GM19035 (cell line): ENCODE results near the gene SESTD1.
A peak's percentile ranks its signal among the peaks of the same experiment; 100 is the strongest.
"Not testable (repeated sequence)": the region's sequence is repeated elsewhere in the genome, so short reads cannot be mapped to it uniquely, and the experiment has no call there.

ENCODE experiments used
- ATAC-seq: cut with Tn5 transposase; IDR thresholded peaks from one replicate; pipeline ENCODE4 v1.9.1; 2021; ENCODE audit not compliant: unreplicated experiment

SESTD1 gene

DNA sequence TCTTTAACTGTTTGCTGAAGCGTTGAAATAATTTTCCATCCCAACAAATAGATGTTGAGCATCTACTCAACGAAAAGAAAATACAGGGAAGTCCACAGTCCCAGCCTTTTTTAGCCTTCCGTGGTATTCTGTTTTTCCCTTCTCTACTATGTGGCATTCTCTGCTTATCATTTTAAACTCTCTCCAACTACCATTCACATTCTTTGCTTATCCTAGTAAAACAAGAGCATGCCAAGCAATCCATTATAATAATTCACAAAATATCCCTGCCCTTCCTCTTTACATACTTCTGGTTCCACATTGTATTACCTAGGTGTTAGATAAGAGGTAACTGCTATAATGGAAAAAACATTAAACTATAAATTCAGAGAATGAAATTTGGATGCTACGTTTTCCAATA lies 1.6 kb upstream of the SESTD1 start:
- no peak for ATAC-seq

DNA sequence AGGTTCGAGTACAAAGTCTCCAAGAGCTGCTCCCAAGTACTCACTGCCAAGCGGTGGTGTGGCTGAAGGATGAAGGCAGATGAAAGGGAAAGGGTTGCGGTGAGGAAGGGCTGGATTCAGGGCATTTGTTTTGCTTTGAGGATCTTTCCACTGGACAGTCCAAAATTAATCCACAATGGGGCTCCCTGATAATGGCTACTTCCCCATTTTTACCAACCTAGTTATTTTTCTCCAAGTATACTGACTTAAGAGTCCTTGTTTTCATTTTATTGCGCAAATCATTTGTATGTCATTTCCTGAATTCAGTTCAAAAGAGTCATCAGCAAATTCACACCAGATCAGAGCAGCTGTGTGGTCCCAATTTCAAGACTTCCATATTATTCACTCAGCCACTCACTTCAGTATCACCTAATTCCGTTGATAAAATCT lies 464 bp upstream of the SESTD1 start:
- ATAC-seq = no peak

DNA sequence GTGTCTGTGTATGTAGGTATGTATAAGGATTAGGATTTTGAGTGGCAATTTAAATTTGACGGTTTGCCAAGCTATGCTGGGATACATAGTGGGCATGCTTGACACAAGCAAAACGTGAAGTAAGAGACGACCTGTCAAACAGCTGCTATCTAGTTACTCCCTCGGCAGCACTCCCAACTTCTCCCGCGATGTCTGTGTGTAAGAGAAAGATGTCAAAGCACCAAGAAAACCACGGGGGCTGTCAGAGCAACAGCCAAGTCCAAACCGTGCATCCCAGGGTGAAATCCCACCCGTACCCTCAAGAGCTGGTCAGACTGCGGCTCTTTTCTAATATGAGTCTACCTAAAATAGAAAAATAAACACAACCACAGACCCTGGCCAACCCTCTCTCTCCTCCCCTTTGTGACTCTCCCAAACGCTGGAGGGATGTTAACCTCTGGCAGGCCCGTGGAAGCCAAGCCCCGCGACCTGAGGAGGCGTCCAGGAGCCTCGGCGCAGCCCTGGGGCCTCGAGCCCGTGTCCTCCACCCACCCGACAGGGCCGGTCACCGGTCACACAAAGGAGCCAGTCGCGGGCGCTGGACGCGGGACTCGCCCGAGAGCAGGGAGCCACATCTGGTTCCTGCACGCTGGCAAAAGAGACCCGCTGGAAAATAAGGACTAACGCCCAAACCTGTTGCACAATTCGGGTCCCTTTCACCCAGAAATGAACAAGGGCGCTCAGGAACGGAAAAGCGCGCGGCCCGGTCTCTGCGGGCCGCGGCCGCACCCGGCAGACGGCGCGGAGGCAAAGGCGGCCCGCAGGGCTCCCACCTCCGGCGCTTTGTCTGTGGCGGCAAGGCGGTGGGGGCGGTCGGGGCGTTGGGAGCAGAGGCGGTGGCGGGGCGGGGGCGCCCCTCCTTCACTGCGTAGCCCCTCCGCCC lies 925 bp downstream of the SESTD1 start:
- peak; percentile 32 for ATAC-seq

DNA sequence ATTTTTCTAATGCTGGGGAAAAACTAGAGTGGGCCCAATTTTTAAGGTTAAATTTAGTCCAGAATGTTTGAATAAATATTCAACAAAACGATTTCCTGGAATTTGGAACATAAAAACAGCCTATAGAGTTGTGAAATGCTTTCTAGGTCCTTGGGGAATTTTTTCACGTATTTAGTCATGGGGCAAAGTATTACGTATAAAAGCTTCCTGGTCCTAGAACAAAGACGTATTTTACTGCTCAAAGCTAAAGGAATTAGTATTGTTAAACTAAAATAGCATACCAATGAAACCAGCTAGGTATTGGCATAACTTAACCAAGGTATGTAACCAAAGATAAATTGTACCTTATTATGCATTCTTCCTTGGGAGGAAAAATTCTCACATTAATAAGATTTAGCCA lies 1.6 kb downstream of the SESTD1 start:
- ATAC-seq = no peak

DNA sequence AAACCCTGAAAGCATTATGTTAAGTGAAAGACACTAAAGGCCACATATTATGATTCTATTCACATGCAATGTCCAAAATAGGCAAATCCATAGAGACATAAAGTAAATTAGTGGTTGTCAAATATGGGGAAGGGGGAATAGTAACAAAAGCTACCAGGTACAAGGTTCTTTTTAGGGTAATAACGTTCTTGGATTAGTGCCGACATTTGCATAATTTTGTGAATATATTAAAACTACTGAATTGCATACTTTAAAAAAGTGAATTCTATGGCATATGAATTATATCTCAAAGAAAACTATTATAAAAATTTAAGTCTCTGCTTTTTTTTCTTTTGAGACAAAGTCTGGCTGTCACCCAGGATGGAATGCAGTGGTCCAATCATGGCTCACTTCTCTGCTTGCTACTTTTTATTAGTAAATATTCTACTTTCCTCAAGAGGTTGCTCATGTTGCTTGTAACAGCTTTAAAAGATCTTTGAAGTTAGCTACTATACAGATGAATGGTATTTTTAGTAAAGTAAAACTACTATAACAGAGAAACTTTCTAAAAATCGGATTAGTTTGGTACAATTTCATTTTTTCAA lies 2.5 kb downstream of the SESTD1 start:
- ATAC-seq = no peak

DNA sequence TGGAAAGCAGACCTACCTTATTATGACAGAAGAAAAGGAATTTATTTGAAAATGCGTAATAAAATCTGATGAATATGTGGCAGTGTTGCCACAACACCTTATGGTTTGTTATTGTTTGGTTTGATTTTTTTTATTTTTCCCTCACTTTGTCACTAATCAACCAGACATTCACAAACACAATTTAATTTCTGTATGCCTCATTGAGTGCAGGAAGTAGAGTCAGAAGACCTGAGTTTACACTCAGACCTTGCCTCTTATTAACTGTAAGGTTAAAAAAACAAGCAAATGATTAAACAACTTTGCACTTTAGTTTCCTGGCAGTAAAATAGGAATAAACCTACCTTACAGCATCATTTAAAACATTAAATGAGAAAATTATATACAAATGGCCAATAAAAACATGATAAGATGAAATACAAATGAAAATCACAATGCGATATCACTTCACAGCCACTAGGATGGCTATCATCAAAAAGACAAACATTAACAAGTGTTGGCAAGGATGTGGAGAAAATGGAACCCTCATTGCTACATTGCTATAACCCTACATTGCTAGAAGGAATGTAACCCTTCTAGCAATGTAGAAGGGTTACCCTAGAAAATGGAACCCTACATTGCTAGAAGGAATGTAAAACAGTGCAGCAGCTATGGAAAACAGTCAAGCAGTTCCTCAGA lies 3.3 kb downstream of the SESTD1 start:
- ATAC-seq = no peak

DNA sequence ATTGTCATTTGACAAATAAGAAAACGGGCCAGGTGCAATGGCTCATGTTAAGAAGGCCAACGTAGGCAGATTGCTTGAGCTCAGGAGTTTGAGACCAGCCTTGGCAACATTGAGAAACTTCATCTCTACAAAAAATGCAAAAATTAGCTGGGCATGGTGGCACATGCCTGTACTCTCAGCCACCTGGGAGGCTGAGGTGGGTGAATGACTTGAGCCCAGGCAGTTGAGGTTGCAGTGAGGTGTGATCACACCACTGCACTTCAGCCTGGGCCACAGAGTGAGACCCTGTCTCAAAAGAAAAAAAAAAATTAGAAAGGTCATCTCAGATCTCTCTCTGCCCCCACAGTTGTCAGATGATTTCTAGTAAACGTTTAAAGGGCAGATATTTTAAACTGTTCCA lies 4.4 kb downstream of the SESTD1 start:
- no peak for ATAC-seq

DNA sequence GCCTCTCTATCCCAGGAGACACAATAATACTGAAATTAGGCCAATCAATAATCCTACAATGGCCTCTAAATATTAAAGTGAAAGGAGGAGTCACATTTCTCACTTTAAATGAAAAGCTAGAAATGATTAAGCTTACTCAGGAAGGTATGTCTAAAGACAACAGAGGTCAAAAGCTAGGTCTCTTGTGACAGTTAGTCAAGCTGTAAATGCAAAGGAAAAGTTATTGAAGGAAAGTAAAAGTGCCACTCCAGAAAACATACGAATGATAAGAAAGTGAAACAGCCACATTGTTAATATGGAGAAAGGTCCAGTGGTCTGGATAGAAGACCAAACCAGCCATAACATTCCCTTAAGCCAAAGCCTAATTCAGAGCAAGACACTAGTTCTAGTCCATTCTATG lies 9.5 kb downstream of the SESTD1 start:
- peak; percentile 29 for ATAC-seq

DNA sequence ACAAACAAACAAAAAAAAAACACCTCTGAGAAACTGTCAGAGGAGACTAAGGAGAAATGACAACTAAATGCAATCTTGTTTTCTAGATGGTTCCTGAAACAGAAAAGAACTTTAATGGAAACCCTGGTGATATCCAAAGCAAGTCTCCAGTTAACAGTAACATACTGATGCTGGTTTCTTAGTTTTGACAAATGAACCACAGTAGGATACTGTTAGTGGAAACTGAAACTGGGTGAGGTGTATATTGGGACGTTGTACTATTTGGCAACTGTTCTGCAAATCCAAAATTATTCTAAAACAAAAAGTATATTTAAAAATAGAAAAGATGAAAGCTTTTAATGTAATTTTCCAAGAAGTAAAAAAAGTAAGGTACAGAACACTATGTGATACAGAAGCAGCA lies 11.4 kb downstream of the SESTD1 start:
- peak; percentile 63 for ATAC-seq

DNA sequence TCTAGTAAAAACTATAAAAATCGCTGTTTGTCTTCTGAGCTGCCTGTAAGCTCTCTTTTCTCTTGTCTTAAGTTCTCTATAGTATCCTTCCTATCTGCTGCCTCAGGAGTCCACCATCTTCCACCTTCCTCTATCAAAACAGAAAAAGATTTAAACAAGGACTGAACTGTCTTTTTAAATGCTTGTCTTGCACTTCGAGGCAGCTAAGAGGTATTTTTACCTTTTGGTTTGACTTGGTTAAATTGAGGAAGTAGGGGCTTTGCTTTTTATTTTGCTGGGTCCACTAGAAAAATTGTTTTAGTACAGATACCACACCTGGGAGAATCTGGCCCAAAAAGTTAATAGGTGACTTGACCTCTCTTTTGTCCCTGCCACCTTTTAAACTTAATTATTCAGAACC lies 12.2 kb downstream of the SESTD1 start:
- ATAC-seq = no peak

DNA sequence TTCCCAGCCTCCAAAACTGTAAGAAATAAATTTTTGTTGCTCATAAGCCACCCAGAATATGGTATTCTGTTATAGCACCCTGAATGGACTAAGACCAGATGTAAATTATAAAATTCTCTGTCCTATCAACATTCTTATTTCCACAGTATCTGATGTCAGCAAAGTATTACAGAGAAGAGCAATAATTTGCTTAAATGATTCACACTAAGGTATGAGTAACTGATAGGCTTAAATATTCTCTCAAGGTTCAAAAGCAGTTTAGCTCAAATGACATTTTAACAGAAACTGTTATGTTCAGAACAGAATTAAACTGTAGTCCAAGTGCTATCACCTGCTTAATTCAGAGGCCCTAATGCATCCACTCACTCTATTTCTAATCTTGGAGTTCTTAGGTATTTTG lies 12.8 kb downstream of the SESTD1 start:
- ATAC-seq = no peak

DNA sequence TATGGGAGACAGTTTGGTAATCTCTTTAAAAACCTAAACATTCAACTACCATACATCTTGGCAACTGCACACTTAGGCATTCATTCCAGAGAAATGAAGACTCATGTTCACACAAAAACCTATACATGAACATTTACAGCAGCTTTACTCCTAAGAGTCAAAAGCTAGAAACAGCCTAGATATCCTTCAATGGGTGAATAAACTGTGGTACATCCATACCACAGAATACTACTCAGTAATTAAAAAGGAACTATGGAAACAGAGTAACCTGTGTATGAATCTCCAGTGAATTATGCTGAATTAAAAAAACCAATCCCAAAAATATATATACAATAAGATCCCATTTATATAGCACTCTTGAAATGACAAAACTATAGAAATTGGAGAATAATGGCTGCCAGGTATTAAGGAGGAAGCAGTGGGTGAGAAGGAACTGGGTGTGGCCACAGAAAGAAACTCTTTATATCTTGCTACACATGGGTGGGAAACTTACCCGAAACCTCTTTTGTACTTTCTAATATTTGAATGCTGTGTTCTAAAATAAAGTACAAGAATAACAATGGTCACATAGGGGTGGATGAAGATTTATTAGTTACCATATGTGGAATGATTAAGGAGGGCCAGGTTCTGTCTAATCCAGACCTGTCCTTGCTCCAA lies 13.7 kb downstream of the SESTD1 start:
- ATAC-seq = no peak

DNA sequence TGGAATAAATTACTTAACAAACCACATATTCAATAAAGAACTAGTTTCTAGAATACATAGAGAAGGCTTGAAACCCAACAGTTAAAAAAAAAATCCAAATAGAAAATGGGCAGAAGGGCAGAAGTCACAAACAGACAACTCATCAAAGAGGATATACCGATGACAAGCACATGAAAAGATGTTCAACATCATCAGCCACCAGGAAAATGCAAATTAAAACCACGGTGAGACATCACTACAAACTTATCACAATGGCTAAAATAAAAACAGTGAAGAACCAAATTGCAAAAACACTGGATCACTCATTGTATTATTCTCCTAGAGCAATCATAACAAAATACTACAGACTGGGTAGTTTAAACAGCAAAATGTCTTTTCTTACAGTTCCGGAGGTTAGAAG lies 14.5 kb downstream of the SESTD1 start:
- no peak for ATAC-seq

DNA sequence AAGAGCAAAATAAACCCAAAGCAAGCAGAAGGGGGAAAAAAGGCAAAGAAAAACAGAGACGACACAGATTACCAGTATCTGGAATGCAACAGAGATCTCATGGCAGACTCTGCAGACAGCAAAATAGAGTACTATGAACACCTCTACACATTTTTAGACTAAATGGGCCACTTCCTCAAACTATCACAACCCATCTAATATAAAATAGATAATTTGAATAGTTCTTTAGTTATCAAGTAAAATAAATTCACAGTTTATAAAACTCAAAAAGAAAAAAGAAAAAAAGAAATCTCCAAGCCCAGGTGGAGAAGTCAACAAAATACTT lies 16.6 kb downstream of the SESTD1 start:
- ATAC-seq = peak; percentile 38

DNA sequence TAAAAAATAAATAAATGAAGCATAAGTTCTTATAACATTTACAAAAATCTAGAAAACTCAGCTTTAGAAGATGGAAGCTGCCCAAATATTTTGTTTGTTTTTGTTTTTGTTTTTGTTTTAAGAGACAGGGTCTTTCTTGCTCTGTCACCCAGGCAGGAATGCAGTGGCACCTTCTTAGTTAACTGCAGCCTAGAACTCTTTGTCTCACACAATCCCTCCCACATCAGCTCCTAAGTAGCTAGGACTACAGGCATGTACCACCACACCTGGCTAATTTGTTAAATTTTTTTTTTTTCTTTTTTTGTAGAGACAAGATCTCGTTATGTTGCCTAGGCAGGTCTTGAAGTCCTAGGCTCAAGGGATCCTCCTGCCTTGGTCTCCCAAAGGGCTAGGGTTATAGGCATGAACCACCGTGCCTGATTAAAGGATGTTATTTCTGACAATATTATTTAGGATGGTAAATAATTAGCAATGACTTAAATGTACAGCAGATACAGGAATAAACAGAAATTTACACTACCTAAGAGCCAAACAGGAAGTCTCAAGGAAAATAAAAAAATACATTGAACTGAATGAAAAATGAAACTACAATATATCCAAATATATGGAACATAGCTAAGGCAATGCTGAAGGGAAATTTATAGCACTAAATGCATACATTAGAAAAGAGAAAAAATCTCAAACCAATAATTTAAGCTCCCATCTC lies 17.2 kb downstream of the SESTD1 start:
- ATAC-seq = peak; percentile 61

DNA sequence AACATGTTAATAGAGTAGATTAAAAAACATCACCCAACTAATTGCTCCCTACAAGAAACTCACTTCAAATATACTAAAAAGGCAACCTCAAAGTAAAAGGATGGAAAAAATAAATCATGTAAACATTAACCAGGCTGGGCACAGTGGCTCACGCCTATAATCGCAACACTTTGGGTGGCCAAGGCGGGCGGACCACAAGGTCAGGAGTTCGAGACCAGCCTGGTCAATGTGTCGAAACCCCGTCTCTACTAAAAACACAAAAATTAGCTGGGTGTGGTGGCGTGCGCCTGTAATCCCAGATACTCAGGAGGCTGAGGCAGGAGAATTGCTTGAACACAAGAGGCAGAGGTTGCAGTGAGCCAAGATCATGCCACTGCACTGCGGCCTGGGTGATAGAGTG lies 18.8 kb downstream of the SESTD1 start:
- ATAC-seq = not testable (repeated sequence)

DNA sequence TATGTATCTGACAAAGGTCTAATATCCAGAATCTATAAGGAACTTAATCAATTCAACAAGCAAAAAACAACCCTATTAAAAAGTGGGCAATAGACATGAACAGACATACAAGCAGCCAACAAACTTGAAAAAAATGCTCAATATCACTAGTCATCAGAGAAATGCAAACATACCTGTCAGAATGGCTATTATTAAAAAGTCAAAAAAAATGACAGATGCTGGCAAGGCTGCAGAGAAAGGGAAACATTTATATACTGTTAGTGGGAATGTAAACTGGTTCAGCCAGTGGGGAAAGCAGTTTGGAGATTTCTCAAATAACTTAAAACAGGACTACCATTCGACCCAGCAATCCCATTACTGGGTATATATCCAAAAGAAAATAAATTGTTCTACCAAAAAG lies 21.6 kb downstream of the SESTD1 start:
- no peak for ATAC-seq

DNA sequence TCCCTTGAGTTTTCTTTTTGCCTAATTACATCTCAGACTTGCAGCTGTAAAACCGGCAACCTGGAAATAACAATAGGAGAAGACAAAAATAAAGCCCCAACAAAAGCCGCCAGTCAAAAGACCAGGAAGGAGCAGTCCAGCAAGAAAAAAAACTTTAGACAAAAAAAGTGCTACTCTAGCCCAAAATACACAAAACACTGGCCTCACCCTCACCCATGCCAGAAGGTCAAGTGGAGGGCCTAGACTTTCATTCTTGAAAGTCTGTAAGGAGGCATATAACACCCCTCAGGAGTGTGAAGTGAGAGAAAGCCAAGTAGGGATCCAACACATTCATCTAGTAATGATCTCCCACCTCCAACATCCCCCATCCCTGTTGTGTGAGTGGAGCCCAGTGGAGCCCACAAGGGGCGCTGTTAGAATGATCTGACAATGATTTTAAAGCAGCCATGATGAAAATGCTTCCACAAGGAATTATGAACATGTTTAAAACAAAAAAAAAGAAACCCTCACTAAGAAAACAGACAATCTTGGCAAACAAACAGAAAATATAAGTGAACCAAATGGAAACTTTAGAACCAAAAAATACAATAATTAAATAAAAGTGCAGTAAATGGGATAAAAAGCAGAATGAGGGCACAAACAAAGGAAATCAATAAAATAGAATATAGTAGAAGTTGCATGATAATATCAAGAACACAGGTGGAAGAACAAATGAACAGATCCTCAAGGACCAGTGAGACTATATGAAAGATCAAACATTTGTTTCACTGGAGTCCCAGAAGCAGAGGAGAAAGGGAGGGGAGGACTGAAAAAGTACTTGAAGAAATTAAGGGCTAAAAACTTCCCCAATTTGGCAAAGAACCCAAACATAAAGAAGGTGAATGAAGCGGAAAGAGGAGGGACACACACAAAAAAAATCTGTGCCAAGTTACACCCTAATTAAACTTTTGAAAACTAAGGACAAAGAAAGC lies 23.9 kb downstream of the SESTD1 start:
- ATAC-seq = no peak

DNA sequence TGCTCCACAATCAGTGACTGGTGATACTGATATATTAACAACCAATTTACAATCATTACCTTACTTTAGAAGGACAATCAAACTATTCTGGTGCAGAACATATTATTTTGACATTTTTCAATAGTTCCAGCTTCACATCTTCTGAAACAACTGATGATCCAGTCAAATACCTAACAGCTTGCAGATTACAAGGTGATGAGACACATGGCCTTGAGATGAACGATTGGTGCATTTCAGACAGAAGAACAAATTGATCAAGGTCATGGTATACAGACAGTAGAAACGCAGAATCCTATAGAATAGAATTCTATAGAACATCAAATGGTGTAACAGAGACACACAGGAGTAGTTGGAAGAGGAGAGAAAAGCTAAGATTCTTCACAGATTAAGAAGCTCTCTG lies 24.8 kb downstream of the SESTD1 start:
- no peak for ATAC-seq

DNA sequence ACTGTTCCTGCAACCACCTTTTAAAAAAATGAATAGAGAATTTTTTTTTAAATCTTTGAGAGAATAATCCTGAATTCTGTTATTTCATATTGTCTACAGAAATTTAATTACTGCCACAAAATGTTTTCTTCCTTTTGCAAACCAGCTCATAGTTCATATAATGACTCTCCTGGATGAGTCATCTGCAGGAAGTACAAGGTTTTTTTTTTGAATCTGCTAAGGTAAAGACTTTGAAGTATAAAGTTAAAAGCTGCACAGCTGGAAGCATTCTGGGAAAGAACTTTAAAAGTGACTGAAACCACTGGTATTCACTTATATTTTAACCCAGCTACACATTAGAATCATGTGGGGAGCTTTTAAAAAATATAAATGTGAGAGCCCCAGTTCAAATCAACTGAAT lies 25.4 kb downstream of the SESTD1 start:
- peak; percentile 74 for ATAC-seq
